Endothelial cell (in vitro differentiated cells): ENCODE data around the gene OR7A5. TPM values are rescaled to one million over a fixed set of nuclear protein-coding genes. Genes with fewer than 3 reads are reported as not detected.
"Not testable (repeated sequence)": the region's sequence is repeated elsewhere in the genome, so short reads cannot be mapped to it uniquely, and the experiment has no call there.

Source experiments
- DNase-seq: peaks from one replicate; pipeline ENCODE4 v3.0.0; 2021; ENCODE audit warnings: low spot score
- H3K27ac Mint-ChIP-seq: one replicate; pipeline ENCODE4 v1.8.0; 2021; ENCODE audit warnings: mixed read lengths, inconsistent platforms; ENCODE audit not compliant: unreplicated experiment
- H3K27me3 Mint-ChIP-seq: one replicate; pipeline ENCODE4 v1.8.0; 2021; ENCODE audit warnings: mild to moderate bottlenecking, moderate library complexity, mixed read lengths, inconsistent platforms; ENCODE audit not compliant: unreplicated experiment
- H3K36me3 Mint-ChIP-seq: one replicate; pipeline ENCODE4 v1.8.0; 2021; ENCODE audit warnings: mild to moderate bottlenecking, low read depth, mixed read lengths, inconsistent platforms; ENCODE audit not compliant: unreplicated experiment
- H3K4me1 Mint-ChIP-seq: one replicate; pipeline ENCODE4 v1.8.0; 2021; ENCODE audit warnings: mild to moderate bottlenecking, mixed read lengths, inconsistent platforms; ENCODE audit not compliant: unreplicated experiment
- H3K4me3 Mint-ChIP-seq: one replicate; pipeline ENCODE4 v1.8.0; 2021; ENCODE audit warnings: mild to moderate bottlenecking, mixed read lengths, inconsistent platforms; ENCODE audit not compliant: unreplicated experiment
- H3K9me3 Mint-ChIP-seq: one replicate; pipeline ENCODE4 v1.8.0; 2021; ENCODE audit warnings: mixed read lengths, inconsistent platforms; ENCODE audit not compliant: unreplicated experiment
- total RNA-seq: library from RNA; stranded (reverse); fragmentation: NEBNext Ultra II Directional; extraction: Animal tissue kit (Norgen Biotek cat#: 25700); gene quantifications from one replicate; pipeline ENCODE4 v1.2.1, GENCODE V29; 2021; ENCODE audit not compliant: unreplicated experiment
- TF ChIP-seq, protein P1 (sequence below): fragments of 200-600 bp; sonication (generic); IDR thresholded peaks from one replicate; pipeline ENCODE4 v1.5.0; 2021; ENCODE audit warnings: antibody characterized with exemption; ENCODE audit not compliant: unreplicated experiment

Gene OR7A5
- total RNA-seq, 1 donor from 2014 or later, result not detected

DNA sequence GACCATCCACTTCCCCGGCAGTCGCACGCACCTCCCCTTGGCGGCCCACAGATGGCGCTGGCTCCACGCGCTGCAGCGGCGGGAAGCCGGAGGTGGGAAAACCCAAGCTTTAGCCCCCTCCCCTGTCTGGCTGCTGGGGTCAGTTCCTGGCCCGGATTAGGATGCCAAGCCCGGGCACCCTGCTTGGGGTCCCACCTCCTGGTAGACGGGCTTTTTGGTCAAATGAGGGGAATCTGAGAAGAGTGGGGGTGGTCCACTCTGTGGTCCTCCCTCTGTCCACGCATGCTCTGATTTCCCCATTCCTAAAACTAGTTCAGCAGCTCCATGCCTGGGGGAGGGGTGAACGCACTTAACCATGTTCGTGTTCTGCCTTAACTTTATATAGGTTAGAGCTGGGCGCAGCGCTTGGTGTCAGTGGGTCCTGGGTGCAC is 48.5 kb downstream of the OR7A5 start:
- no peaks in the 10 kb centered on the region for H3K9me3 Mint-ChIP-seq
- peak overlapping the region; percentile 30 for H3K27ac Mint-ChIP-seq

GRCh38 chr19:14785102-14785793 is 49.7 kb downstream of the OR7A5 start:
- H3K27me3 Mint-ChIP-seq, H3K4me1 Mint-ChIP-seq, H3K36me3 Mint-ChIP-seq, H3K9me3 Mint-ChIP-seq, H3K4me3 Mint-ChIP-seq, H3K27ac Mint-ChIP-seq, DNase-seq: not testable (repeated sequence)

More for the DNA sequence above, 48.5 kb downstream of the OR7A5 start:
- Mint-ChIP-seq H3K27me3 (peaks cover 2% of the 10 kb centered on the region), H3K4me3 (no peak overlapping the region), H3K4me1 (peaks cover 4% of the 10 kb centered on the region), H3K36me3 (no peaks in the 10 kb centered on the region)
- peak; percentile 68 for DNase-seq
- TF ChIP-seq, protein P1, sequence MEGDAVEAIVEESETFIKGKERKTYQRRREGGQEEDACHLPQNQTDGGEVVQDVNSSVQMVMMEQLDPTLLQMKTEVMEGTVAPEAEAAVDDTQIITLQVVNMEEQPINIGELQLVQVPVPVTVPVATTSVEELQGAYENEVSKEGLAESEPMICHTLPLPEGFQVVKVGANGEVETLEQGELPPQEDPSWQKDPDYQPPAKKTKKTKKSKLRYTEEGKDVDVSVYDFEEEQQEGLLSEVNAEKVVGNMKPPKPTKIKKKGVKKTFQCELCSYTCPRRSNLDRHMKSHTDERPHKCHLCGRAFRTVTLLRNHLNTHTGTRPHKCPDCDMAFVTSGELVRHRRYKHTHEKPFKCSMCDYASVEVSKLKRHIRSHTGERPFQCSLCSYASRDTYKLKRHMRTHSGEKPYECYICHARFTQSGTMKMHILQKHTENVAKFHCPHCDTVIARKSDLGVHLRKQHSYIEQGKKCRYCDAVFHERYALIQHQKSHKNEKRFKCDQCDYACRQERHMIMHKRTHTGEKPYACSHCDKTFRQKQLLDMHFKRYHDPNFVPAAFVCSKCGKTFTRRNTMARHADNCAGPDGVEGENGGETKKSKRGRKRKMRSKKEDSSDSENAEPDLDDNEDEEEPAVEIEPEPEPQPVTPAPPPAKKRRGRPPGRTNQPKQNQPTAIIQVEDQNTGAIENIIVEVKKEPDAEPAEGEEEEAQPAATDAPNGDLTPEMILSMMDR, result peak; percentile 85

DNA sequence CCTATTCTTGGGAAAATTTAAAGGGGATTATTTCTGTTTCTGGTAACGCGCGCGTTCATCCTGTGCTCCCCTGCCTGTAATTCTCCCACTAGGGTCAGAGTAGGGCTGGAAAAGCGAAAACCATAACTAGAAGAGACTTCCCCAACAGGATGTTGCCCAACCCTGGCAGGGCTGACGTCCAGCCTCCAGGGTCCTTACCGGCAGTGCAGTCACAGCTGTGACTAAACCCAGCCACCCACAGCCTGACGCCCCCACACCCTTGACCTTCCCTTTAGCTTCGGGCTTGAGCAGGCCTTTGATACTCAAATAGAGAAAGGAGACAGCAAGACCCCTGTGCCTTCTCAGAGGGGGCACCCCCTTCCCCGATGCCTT is 50.3 kb downstream of the OR7A5 start:
- peak overlapping the region; percentile 36 for H3K27ac Mint-ChIP-seq
- H3K36me3 Mint-ChIP-seq, H3K27me3 Mint-ChIP-seq, H3K4me3 Mint-ChIP-seq, DNase-seq, H3K4me1 Mint-ChIP-seq, H3K9me3 Mint-ChIP-seq: not testable (repeated sequence)

- not testable (repeated sequence) for H3K4me3 Mint-ChIP-seq, H3K36me3 Mint-ChIP-seq, H3K27ac Mint-ChIP-seq, H3K27me3 Mint-ChIP-seq, H3K9me3 Mint-ChIP-seq, DNase-seq
- H3K4me1 Mint-ChIP-seq, result peaks cover 10% of the 10 kb centered on the region
These were observed 51.5 kb downstream of the OR7A5 start for GRCh38 chr19:14783410-14783998.

DNA sequence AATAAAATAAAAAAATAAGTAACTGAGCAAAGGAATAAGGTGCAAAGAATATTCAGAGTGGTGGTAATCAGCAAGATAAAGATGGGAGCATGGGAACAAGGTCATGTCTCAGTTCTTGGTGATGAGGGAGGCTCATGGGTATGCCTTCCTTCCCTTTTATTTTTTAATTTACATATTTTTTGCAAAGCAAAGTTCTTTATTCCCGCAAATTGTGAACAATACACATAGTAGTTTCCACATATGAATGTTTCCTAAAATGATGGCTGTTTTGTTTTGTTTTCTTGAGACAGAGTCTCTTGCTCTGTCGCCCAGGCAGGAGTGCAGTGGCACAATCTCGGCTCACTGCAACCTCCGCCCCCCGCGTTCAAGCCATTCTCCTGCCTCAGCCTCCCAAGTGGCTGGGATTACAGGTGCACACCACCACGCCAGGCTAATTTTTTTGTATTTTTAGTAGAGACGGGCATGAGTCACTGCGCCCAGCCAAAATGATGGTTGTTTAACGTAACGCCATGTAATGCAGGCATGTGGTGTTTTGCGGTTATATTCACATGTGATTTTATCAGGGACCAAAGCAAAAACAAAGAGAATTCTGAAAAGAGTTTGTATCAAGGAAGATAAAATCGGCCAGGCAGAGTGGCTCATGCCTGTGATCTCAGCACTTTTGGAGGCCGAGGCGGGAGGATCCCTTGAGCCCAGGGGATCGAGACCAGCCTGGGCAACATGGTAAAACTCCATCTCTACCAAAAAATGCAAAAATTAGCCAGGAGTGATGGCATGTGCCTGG is 52.2 kb downstream of the OR7A5 start:
- Mint-ChIP-seq H3K4me1 (peaks cover 10% of the 10 kb centered on the region), H3K27me3 (peaks cover 2% of the 10 kb centered on the region), H3K27ac (no peak overlapping the region), H3K9me3 (no peaks in the 10 kb centered on the region), H3K36me3 (no peaks in the 10 kb centered on the region), H3K4me3 (no peak overlapping the region)
- no peak for DNase-seq
- TF ChIP-seq, protein P1, result no peak

DNA sequence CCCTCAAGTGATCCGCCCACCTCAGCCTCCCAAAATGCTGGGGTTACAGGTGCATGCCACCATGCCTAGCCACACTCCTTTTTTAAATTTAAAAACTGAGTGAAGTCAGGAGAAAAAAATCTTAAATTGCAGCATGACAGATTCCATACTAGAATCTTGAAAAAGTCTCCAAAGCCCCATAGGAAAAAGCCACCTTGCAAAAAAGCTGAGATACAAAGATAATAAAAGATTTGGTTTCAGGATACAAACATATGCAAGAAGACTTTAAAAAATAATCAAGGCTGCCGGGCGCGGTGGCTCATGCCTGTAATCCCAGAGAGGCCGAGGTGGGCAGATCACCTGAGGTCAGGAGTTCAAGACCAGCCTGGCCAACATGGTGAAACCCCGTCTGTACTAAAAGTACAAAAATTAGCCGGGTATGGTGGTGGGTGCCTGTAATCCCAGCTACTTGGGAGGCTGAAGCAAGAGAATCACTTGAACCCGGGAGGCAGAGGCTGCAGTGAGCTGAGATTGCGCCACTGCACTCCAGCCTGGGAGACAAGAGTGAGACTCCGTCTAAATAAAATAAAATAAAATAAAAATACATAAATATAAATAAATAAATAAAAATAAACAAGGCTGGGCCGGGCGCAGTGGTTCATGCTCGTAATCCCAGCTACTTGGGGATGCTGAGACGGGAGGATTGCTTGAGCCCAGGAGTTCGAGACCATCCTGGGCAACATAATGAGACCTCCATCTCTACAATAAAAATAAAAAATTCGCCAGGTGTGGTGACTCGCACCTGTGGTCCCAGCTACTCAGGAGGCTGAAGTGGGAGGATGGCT is 53.1 kb downstream of the OR7A5 start:
- H3K36me3 Mint-ChIP-seq, H3K4me3 Mint-ChIP-seq, DNase-seq, H3K27me3 Mint-ChIP-seq, H3K27ac Mint-ChIP-seq, H3K9me3 Mint-ChIP-seq: not testable (repeated sequence)
- peaks cover 10% of the 10 kb centered on the region for H3K4me1 Mint-ChIP-seq

GRCh38 chr19:14780622-14781225 is 54.3 kb downstream of the OR7A5 start:
- H3K4me3 Mint-ChIP-seq, H3K27me3 Mint-ChIP-seq, H3K27ac Mint-ChIP-seq, H3K36me3 Mint-ChIP-seq, DNase-seq, H3K9me3 Mint-ChIP-seq: not testable (repeated sequence)
- peaks cover 14% of the 10 kb centered on the region for H3K4me1 Mint-ChIP-seq
